GM19238 (cell line): ENCODE results near the gene IRX2.

ENCODE experiments used
- DNase-seq: peaks from one replicate; pipeline ENCODE4 v3.0.0; 2011; ENCODE audit warnings: low spot score; ENCODE audit not compliant: insufficient read length

Gene IRX2

GRCh38 chr5:2718115-2718514 is 33.4 kb downstream of the IRX2 start:
- DNase-seq = no peak

- no peak for DNase-seq
These were observed 35.6 kb downstream of the IRX2 start for GRCh38 chr5:2715856-2716255.

GRCh38 chr5:2714805-2715204 is 36.7 kb downstream of the IRX2 start:
- no peak for DNase-seq

- DNase-seq = no peak
These were observed 37.5 kb downstream of the IRX2 start for GRCh38 chr5:2714026-2714425.

GRCh38 chr5:2711446-2712425 is 39.7 kb downstream of the IRX2 start:
- DNase-seq = no peak

GRCh38 chr5:2710910-2711309 is 40.6 kb downstream of the IRX2 start:
- no peak for DNase-seq

- no peak for DNase-seq
These were observed 41.3 kb downstream of the IRX2 start for GRCh38 chr5:2709976-2710689.

GRCh38 chr5:2708751-2709150 is 42.7 kb downstream of the IRX2 start:
- no peak for DNase-seq

GRCh38 chr5:2708132-2708531 is 43.3 kb downstream of the IRX2 start:
- no peak for DNase-seq

GRCh38 chr5:2705861-2706260 is 45.6 kb downstream of the IRX2 start:
- no peak for DNase-seq

- no peak for DNase-seq
These were observed 46.5 kb downstream of the IRX2 start for GRCh38 chr5:2704806-2705645.

- DNase-seq = no peak
These were observed 47.4 kb downstream of the IRX2 start for GRCh38 chr5:2704111-2704510.

GRCh38 chr5:2703615-2704014 is 47.9 kb downstream of the IRX2 start:
- no peak for DNase-seq

- no peak for DNase-seq
These were observed 48.4 kb downstream of the IRX2 start for GRCh38 chr5:2703041-2703440.

- no peak for DNase-seq
These were observed 49.2 kb downstream of the IRX2 start for GRCh38 chr5:2702096-2702879.

- DNase-seq = no peak
These were observed 49.9 kb downstream of the IRX2 start for GRCh38 chr5:2701592-2701991.

GRCh38 chr5:2700876-2701275 is 50.6 kb downstream of the IRX2 start:
- no peak for DNase-seq

GRCh38 chr5:2699686-2700085 is 51.8 kb downstream of the IRX2 start:
- no peak for DNase-seq

GRCh38 chr5:2699231-2699630 is 52.2 kb downstream of the IRX2 start:
- no peak for DNase-seq

- no peak for DNase-seq
These were observed 52.9 kb downstream of the IRX2 start for GRCh38 chr5:2698581-2698980.
